PFSK-1 (cell line): Measurements from ENCODE around the gene CAPN7.

Source experiments
- FOXP2 ChIP-seq: optimal IDR thresholded peaks from 2 replicates; pipeline ENCODE3; 2011; ENCODE audit warnings: borderline replicate concordance, control low read depth, inconsistent platforms; ENCODE audit not compliant: insufficient read depth; ENCODE audit errors: extremely low read length, extremely low read depth
- POLR2AphosphoS5 ChIP-seq: IDR thresholded peaks from 2 replicates; pipeline ENCODE4 v1.6.1; 2012; ENCODE audit warnings: low read depth, mild to moderate bottlenecking, control low read depth, low read length, moderate library complexity
- REST ChIP-seq, 2 experiments: IDR thresholded peaks; 2 replicates each; pipeline versions ENCODE4 v1.6.1 to v1.8.0; 2011 to 2012; ENCODE audit warnings: low read depth in 2 of 2, low read length in 2 of 2, control low read depth in 1 of 2, inconsistent platforms in 1 of 2, mild to moderate bottlenecking in 1 of 2, moderate library complexity in 1 of 2; ENCODE audit not compliant: insufficient read depth in 1 of 2
- SIN3A ChIP-seq: IDR thresholded peaks from 2 replicates; pipeline ENCODE4 v1.6.1; 2012; ENCODE audit warnings: mild to moderate bottlenecking, low read length, moderate library complexity, borderline replicate concordance; ENCODE audit not compliant: insufficient read depth
- TAF1 ChIP-seq: IDR thresholded peaks from 2 replicates; pipeline ENCODE4 v1.6.1; 2012; ENCODE audit warnings: low read length, control low read depth, borderline replicate concordance; ENCODE audit not compliant: insufficient read depth

The CAPN7 gene

GRCh38 chr3:15288331-15289035 lies 82.4 kb downstream of the CAPN7 start:
- TF ChIP-seq SIN3A (no peak), TAF1 (no peak), REST (IDR thresholded peaks at IDR 0.05; ENCODE audit: insufficient read depth in 1 of 2, low read depth in 2 of 2, low read length in 2 of 2) (no peak), FOXP2 (no peak), POLR2AphosphoS5 (no peak)

GRCh38 chr3:15289661-15290060 lies 83.6 kb downstream of the CAPN7 start:
- no peak for TF ChIP-seq POLR2AphosphoS5
- TF ChIP-seq TAF1, result no peak
- TF ChIP-seq FOXP2, result no peak
- TF ChIP-seq SIN3A, result no peak
- TF ChIP-seq REST (IDR thresholded peaks at IDR 0.05; ENCODE audit: insufficient read depth in 1 of 2, low read depth in 2 of 2, low read length in 2 of 2), result no peak

- TF ChIP-seq TAF1, result no peak
- TF ChIP-seq FOXP2, result no peak
- TF ChIP-seq SIN3A, result no peak
These were observed 84.7 kb downstream of the CAPN7 start for GRCh38 chr3:15290736-15291135.

GRCh38 chr3:15291589-15292541 lies 85.8 kb downstream of the CAPN7 start:
- TF ChIP-seq FOXP2 (no peak), TAF1 (no peak), SIN3A (no peak), POLR2AphosphoS5 (no peak), REST (IDR thresholded peaks at IDR 0.05; ENCODE audit: insufficient read depth in 1 of 2, low read depth in 2 of 2, low read length in 2 of 2) (no peak)

- TF ChIP-seq FOXP2 (no peak), TAF1 (no peak), REST (IDR thresholded peaks at IDR 0.05; ENCODE audit: insufficient read depth in 1 of 2, low read depth in 2 of 2, low read length in 2 of 2) (no peak), SIN3A (no peak), POLR2AphosphoS5 (no peak)
These were observed 86.9 kb downstream of the CAPN7 start for GRCh38 chr3:15292765-15293522.
